Astrocyte (in vitro differentiated cells and primary cell): ENCODE measurements around the gene TUBA1C.

Experiments
- CTCF ChIP-seq: IDR thresholded peaks from 2 replicates; pipeline ENCODE4 v1.5.1; 2011; ENCODE audit warnings: low read depth, mild to moderate bottlenecking, inconsistent platforms, low read length, moderate library complexity; ENCODE audit not compliant: insufficient read depth
- EZH2 ChIP-seq: IDR thresholded peaks from 2 replicates; pipeline ENCODE4 v1.6.1; 2012; ENCODE audit warnings: mild to moderate bottlenecking, low read length, inconsistent platforms; ENCODE audit not compliant: insufficient read depth

GRCh38 chr12:49253033-49253623 is 11.8 kb upstream of the TUBA1C start:
- TF ChIP-seq CTCF: no peak
- TF ChIP-seq EZH2: no peak
